H9 (cell line): ENCODE measurements around the gene STX11. TPM values are rescaled to one million over a fixed set of nuclear protein-coding genes. Genes with fewer than 3 reads are reported as not detected.

Experiments used
- DNase-seq: peaks from one replicate; pipeline ENCODE4 v3.0.0-alpha.2; 2017
- H2AFZ ChIP-seq: one replicate; pipeline ENCODE4 v1.6.1; 2013; ENCODE audit warnings: mild to moderate bottlenecking, low read length, control low read depth, moderate library complexity
- H2AK5ac ChIP-seq: 2 replicates; pipeline ENCODE4 v1.6.1; 2013; ENCODE audit warnings: low read length, control low read depth, mixed read lengths; ENCODE audit not compliant: insufficient read length
- H2BK120ac ChIP-seq: one replicate; pipeline ENCODE4 v1.6.1; 2013; ENCODE audit warnings: low read depth, mild to moderate bottlenecking, low read length, control low read depth, inconsistent platforms; ENCODE audit not compliant: poor library complexity, severe bottlenecking
- H2BK12ac ChIP-seq: 2 replicates; pipeline ENCODE4 v1.6.1; 2013; ENCODE audit warnings: low read length, control low read depth, mixed read lengths, low read depth; ENCODE audit not compliant: insufficient read length
- H2BK15ac ChIP-seq: 2 replicates; pipeline ENCODE4 v1.6.1; 2013; ENCODE audit warnings: low read depth, low read length, control low read depth
- H2BK20ac ChIP-seq: one replicate; pipeline ENCODE4 v1.6.1; 2013; ENCODE audit warnings: low read depth, mild to moderate bottlenecking, low read length, control low read depth, inconsistent platforms; ENCODE audit not compliant: poor library complexity, severe bottlenecking
- H2BK5ac ChIP-seq: 2 replicates; pipeline ENCODE4 v1.6.1; 2013; ENCODE audit warnings: low read length, control low read depth, mixed read lengths; ENCODE audit not compliant: insufficient read length
- H3K14ac ChIP-seq: 2 replicates; pipeline ENCODE4 v1.6.1; 2013; ENCODE audit warnings: low read length, control low read depth; ENCODE audit not compliant: insufficient read depth
- H3K18ac ChIP-seq: 2 replicates; pipeline ENCODE4 v1.6.1; 2013; ENCODE audit warnings: low read depth, mild to moderate bottlenecking, mixed read lengths, low read length, control low read depth; ENCODE audit not compliant: insufficient read length
- H3K23ac ChIP-seq: 2 replicates; pipeline ENCODE4 v1.6.1; 2013; ENCODE audit warnings: low read length, control low read depth, mixed read lengths, low read depth; ENCODE audit not compliant: insufficient read length
- H3K23me2 ChIP-seq: 2 replicates; pipeline ENCODE4 v1.6.1; 2013; ENCODE audit warnings: low read depth, mild to moderate bottlenecking, mixed read lengths, low read length, control low read depth; ENCODE audit not compliant: insufficient read length, poor library complexity, severe bottlenecking
- H3K27ac ChIP-seq: 2 replicates; pipeline ENCODE4 v1.5.1; 2013; ENCODE audit warnings: low read length, control low read depth, mixed read lengths, low read depth; ENCODE audit not compliant: insufficient read length
- H3K27me3 ChIP-seq: 2 replicates; pipeline ENCODE4 v1.6.1; 2013; ENCODE audit warnings: low read length, control low read depth, inconsistent platforms; ENCODE audit not compliant: insufficient read depth
- H3K4ac ChIP-seq: 2 replicates; pipeline ENCODE4 v1.6.1; 2013; ENCODE audit warnings: low read depth, mild to moderate bottlenecking, control low read depth, inconsistent platforms, low read length, moderate library complexity
- H3K4me1 ChIP-seq: 2 replicates; pipeline ENCODE4 v1.6.1; 2013; ENCODE audit warnings: low read length, control low read depth, inconsistent platforms; ENCODE audit not compliant: insufficient read depth
- H3K4me2 ChIP-seq: 2 replicates; pipeline ENCODE4 v1.6.1; 2013; ENCODE audit warnings: low read length, control low read depth, mixed read lengths; ENCODE audit not compliant: insufficient read length, insufficient read depth
- H3K56ac ChIP-seq: 2 replicates; pipeline ENCODE4 v1.6.1; 2013; ENCODE audit warnings: low read depth, mild to moderate bottlenecking, mixed read lengths, low read length, control low read depth; ENCODE audit not compliant: insufficient read length
- H3K79me1 ChIP-seq: 2 replicates; pipeline ENCODE4 v1.6.1; 2013; ENCODE audit warnings: low read depth, mild to moderate bottlenecking, moderate library complexity, low read length, control low read depth, inconsistent platforms; ENCODE audit not compliant: insufficient read depth, poor library complexity, severe bottlenecking
- H3K79me2 ChIP-seq: 2 replicates; pipeline ENCODE4 v1.6.1; 2013; ENCODE audit warnings: low read length, control low read depth, inconsistent platforms; ENCODE audit not compliant: insufficient read depth
- H3K9ac ChIP-seq: 2 replicates; pipeline ENCODE4 v1.6.1; 2013; ENCODE audit warnings: low read length, control low read depth, mixed read lengths; ENCODE audit not compliant: insufficient read length; ENCODE audit errors: extremely low read depth
- H3K9me3 ChIP-seq: one replicate; pipeline ENCODE4 v1.6.1; 2013; ENCODE audit warnings: low read depth, low read length, inconsistent platforms; ENCODE audit not compliant: control insufficient read depth
- H3T11ph ChIP-seq: one replicate; pipeline ENCODE4 v1.6.1; 2013; ENCODE audit warnings: mild to moderate bottlenecking, low read length, control low read depth, inconsistent platforms
- H4K20me1 ChIP-seq: one replicate; pipeline ENCODE4 v1.6.1; 2013; ENCODE audit not compliant: control insufficient read depth, insufficient read length, insufficient read depth
- H4K5ac ChIP-seq: 2 replicates; pipeline ENCODE4 v1.6.1; 2013; ENCODE audit warnings: low read depth, mild to moderate bottlenecking, mixed read lengths, low read length, control low read depth; ENCODE audit not compliant: insufficient read length
- H4K8ac ChIP-seq: replicated peaks from 2 replicates; pipeline ENCODE4 v1.6.1; 2013; ENCODE audit warnings: low read length, control low read depth, mixed read lengths, low read depth; ENCODE audit not compliant: insufficient read length
- H4K91ac ChIP-seq: 2 replicates; pipeline ENCODE4 v1.6.1; 2013; ENCODE audit warnings: low read depth, mild to moderate bottlenecking, moderate library complexity, mixed read lengths, low read length, control low read depth; ENCODE audit not compliant: insufficient read length
- H3K27ac Mint-ChIP-seq, 3 experiments: 2 replicates in 2 of 3; 3 replicates in 1 of 3; pipeline ENCODE4 v1.8.0; 2020 to 2021; ENCODE audit warnings: mixed read lengths in 3 of 3, mild to moderate bottlenecking in 1 of 3, moderate library complexity in 1 of 3
- H3K27me3 Mint-ChIP-seq: 2 replicates; pipeline ENCODE4 v1.8.0; 2021; ENCODE audit warnings: low read depth, mild to moderate bottlenecking, moderate library complexity, mixed read lengths
- H3K36me3 Mint-ChIP-seq, 3 experiments: 2 replicates in 2 of 3; 3 replicates in 1 of 3; pipeline ENCODE4 v1.8.0; 2020 to 2021; ENCODE audit warnings: low read depth in 3 of 3, mixed read lengths in 3 of 3; ENCODE audit not compliant: insufficient read depth in 1 of 3
- H3K4me1 Mint-ChIP-seq, 2 experiments: 2 replicates each; pipeline ENCODE4 v1.8.0; 2020; ENCODE audit warnings: mixed read lengths in 2 of 2
- H3K4me3 Mint-ChIP-seq, 2 experiments: 2 replicates in 1 of 2; 3 replicates in 1 of 2; pipeline ENCODE4 v1.8.0; 2020 to 2021; ENCODE audit warnings: mild to moderate bottlenecking in 2 of 2, mixed read lengths in 2 of 2, moderate library complexity in 1 of 2
- H3K9me3 Mint-ChIP-seq, 2 experiments: 2 replicates in 1 of 2; 3 replicates in 1 of 2; pipeline ENCODE4 v1.8.0; 2020; ENCODE audit warnings: mild to moderate bottlenecking in 2 of 2, mixed read lengths in 2 of 2, moderate library complexity in 1 of 2
- CTCF ChIP-seq: fragments of 200-600 bp; sonication (generic); conservative IDR thresholded peaks from 3 replicates; pipeline ENCODE4 v1.8.0; 2021; ENCODE audit warnings: antibody characterized with exemption, mild to moderate bottlenecking
- WGBS: extraction: QIAGEN DNeasy Blood & Tissue Kit; methylation state at CpG from one replicate; pipeline ENCODE4 v1.1.7; 2013; ENCODE audit warnings: missing lambda C conversion rate, low lambda C conversion rate, mixed read lengths; ENCODE audit not compliant: insufficient read length; ENCODE audit errors: extremely low coverage; 5-methylcytosine and 5-hydroxymethylcytosine counted together
- total RNA-seq: library from RNA; stranded (reverse); gene quantifications from 2 replicates; pipeline ENCODE4 v1.2.1, GENCODE V29; 2021

STX11 gene
- total RNA-seq, 1 experiment from 2014 or later = 0.22 TPM

- no peak overlapping the region for H3T11ph ChIP-seq
- H4K5ac ChIP-seq = no peak overlapping the region
- Mint-ChIP-seq H3K36me3 (no peaks in the 10 kb centered on the region), H3K27me3 (peaks cover 15% of the 10 kb centered on the region), H3K9me3 (no peaks in the 10 kb centered on the region), H3K4me3 (no peak overlapping the region), H3K4me1 (peaks cover 14 to 15% of the 10 kb centered on the region in 2 experiments), H3K27ac (peak overlapping the region in 1 of 3 experiments; percentile 68; a peak in 2 of 7 replicates)
- H4K91ac ChIP-seq = no peak overlapping the region
- no peak overlapping the region for H3K4ac ChIP-seq
- no peak overlapping the region for H2BK20ac ChIP-seq
- no peak overlapping the region for H3K9ac ChIP-seq
- no peak overlapping the region for H3K27ac ChIP-seq
- H3K79me1 ChIP-seq = no peaks in the 10 kb centered on the region
- H3K4me1 ChIP-seq = no peaks in the 10 kb centered on the region; the same call in 1 of the 2 replicates
- H3K27me3 ChIP-seq = no peaks in the 10 kb centered on the region
- no peak overlapping the region for H2AK5ac ChIP-seq
- H2BK12ac ChIP-seq = no peak overlapping the region
- H3K14ac ChIP-seq = no peak overlapping the region
- peak; percentile 33 for DNase-seq
- TF ChIP-seq CTCF = no peak
- no peaks in the 10 kb centered on the region for H3K79me2 ChIP-seq
- no peak overlapping the region for H2BK120ac ChIP-seq
- H3K9me3 ChIP-seq = no peaks in the 10 kb centered on the region
- no peak overlapping the region for H3K56ac ChIP-seq
- no CpG with 5 or more reads among the region's 3 CpGs for WGBS
- no peaks in the 10 kb centered on the region for H4K20me1 ChIP-seq
- H3K23ac ChIP-seq = no peak overlapping the region
- no peak overlapping the region for H3K18ac ChIP-seq
- H4K8ac ChIP-seq = no peak overlapping the region
- no peaks in the 10 kb centered on the region for H3K23me2 ChIP-seq
- H2AFZ ChIP-seq = no peak overlapping the region
- no peak overlapping the region for H2BK15ac ChIP-seq
- no peak overlapping the region for H3K4me2 ChIP-seq
- H2BK5ac ChIP-seq = no peak overlapping the region
Measured at GRCh38 chr6:144156991-144157390, 6.7 kb downstream of the STX11 start.
